ENCODE results near the gene CITED4.
A peak's percentile ranks its signal among the peaks of the same experiment; 100 is the strongest.

Gene CITED4

DNA sequence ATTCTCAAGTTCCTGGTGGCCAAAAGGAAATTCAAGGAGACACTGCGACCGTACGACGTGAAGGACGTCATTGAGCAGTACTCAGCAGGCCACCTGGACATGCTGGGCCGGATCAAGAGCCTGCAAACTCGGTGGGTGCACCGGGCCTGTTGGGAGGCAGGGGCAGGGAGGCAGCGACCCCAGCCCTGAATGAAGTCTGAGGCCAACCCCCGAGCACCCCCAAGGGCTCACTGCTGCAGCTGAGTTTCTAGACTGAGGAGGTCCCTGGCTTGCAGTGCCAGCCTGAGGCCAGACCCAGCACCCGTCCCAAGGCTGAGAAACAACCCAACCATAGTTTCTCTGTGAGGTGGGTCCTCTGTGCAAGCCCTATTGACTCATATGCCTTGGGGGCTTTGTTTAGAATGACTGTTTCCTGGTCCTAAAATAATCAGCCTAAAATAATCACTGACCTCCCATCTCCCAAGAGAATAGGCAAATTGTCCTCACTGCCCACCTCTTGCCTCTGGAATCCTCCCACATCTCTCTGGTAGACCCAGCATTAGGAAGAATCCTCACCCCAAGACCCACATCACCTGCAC, 27.1 kb downstream of the CITED4 start:
- DNase-seq (ENCODE audit: low read depth in 2 of 2) = no peak

DNA sequence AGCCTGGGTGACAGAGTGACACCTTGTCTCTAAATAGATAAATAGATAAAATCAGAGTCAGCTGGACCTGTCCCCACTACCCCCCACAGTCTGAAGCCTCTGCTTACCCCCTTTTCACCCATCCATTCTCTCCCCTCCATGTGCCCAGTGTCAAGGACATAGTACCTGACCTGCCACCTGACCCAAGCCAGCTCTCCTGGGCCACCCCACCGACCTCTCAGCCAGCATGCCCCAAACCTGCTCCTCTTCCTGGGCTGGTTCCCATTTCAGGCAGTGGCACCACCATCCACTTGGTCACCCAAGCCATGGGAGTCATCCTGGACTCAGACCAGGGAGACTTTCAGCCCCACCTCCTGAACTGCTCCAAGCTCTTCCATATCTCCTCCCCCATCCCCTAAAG, 28.2 kb downstream of the CITED4 start:
- no peak for DNase-seq (ENCODE audit: low read depth in 2 of 2)

DNA sequence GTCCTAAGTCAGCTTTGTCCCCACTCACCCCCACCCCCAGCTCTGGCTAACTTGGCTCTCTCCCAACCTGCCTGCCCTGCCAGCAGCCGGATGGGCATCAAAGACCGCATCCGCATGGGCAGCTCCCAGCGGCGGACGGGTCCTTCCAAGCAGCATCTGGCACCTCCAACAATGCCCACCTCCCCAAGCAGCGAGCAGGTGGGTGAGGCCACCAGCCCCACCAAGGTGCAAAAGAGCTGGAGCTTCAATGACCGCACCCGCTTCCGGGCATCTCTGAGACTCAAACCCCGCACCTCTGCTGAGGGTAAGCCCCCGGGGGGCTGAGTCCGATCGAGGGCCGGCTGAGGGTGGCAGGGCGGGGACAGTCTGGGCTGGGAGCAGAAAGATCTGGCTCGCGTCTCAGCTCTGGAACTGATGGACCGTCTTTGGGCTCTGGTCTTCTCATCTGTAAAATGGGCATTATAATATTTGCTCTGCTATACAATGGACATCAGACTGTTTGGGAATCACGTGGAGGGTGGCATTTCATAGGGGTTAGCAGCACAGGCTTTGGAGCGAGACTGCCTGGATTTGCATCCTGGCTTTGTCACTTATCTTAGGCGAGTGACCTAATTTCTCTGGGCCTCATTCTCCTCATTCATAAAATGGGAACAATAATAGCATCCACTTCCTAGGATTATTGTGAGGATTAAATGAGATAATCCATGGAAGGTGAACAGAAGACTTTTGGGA, 31.0 kb downstream of the CITED4 start:
- no peak for DNase-seq (ENCODE audit: low read depth in 2 of 2)

DNA sequence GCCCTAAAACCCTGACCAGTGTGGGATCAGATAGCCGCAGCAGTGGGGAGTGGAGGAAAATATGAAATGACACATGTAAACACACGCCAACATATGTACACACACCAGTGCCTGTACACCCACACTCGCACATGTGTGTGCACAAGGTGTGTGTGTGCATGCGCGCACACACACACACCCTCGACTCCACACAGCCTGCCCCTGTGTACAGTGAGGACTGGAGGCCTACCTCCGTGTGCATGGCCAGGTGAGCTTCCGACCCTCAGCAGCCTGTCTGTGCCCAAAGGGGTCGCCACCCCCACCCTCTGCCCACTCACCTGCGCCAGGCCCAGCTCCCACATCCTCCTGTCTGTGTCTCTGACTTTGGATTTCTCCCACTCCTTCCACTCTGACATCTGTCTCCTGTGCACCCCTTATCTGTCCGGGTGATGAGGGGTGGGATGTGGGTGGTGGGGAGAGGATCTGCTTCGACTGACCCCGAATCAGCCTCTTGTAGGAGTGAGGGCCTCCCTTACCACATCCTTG, 31.7 kb downstream of the CITED4 start:
- no peak for DNase-seq (ENCODE audit: low read depth in 2 of 2)

DNA sequence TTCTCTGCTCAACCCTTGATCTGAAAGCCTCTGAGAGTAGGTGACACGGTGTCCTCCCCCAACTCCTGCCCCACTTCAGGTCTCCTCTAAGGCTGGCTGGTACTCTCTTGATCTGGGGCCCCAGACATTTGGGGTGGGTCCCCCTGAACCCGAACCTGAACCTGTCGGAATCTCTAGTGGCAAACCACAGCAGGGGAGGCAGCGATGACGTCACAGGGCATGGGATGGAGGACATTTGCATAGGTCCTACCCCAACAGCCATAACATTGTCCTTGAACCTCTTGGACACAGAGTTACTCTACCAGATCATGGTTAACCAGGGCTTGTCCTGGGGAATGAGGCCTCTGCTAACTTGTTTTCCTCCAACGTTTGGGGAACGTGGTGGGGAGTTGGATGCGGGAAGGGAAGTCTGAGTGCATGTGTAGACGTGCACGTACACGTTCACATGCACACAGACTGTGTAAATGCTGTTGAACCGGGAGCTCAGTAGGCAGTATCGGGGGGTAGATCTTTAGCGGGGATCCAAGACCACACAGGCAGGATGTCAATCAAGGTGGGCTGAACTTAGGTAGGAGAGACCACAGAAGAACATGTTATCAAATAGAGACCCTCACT, 32.4 kb downstream of the CITED4 start:
- no peak for DNase-seq (ENCODE audit: low read depth in 2 of 2)

DNA sequence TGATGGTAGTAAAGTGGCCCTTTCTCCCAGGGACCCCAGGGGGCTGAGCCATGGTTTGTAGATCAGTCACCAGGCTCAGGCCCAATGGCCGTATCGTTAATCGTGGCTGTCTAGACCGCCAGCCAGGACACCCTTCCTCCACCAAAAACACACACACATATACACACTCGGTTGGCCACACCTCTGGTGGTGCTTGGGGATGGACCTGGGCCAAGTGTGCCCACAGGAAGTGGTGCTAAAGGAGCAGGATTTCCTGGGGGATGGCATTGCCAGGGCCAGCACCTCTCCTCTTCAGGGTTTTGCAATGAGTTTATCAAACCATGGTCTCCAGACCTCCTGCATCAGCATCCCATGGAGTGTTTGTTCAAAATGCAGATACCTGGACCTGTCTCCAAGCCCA, 36.2 kb downstream of the CITED4 start:
- DNase-seq (ENCODE audit: low read depth in 2 of 2) = no peak

DNA sequence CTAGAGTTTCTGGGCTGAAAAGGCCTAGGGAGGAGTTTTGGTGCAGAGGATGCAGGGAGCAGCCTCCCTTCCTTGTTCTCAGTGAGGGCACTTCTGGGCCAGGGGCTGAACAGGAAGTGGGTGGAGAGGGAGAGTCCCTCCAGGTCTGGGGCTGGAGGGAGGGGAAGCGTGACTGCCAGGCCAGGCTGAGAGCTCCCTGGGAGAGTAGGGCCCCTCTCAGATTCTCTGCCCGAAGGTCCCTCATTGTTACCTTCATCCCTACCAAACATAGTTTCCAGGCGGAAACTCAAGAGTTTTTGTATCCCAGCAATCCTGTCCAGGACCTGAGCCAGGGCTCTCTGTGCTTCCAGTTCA, 36.8 kb downstream of the CITED4 start:
- no peak for DNase-seq (ENCODE audit: low read depth in 2 of 2)

DNA sequence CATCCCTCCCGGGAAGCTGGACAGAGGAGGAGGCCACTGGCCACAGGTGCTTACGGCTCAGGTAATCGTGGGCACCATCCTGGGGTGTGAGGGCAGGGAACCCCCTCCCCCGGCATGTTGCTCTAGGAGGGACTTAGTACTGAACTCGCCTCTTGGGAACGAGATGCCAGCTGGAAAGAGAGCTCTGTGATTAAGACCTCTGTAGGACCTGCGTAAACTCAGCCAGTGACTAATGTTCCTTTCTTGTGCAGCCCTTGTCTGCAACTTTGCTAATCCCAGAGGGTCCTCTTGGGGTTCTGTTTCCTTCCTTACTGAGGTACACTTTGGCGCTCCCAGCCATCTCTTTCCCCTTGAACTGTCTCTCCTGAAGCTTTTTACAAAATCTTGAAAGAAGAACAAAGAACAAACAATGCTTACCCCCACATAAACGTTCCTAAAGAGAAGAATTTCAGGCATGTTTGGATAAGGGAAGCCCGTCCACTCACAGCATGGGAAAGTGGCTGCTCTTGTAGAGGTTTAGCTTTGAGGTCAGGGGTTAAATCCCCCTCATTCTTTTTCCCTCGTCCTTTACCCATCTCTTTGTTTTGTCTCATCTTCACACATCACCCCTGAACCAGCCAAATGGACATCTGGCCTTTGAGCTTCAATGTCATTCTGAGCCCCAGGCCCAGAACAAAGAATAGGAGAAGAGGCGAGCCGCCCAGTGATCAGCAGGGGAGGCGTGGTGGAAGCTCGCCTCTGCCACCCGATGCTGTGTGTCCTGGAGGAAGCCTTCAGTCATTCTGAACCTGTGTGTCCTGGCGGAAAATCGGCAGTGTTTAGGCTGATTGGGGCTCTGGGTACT, 37.4 kb downstream of the CITED4 start:
- DNase-seq (ENCODE audit: low read depth in 2 of 2) = no peak

DNA sequence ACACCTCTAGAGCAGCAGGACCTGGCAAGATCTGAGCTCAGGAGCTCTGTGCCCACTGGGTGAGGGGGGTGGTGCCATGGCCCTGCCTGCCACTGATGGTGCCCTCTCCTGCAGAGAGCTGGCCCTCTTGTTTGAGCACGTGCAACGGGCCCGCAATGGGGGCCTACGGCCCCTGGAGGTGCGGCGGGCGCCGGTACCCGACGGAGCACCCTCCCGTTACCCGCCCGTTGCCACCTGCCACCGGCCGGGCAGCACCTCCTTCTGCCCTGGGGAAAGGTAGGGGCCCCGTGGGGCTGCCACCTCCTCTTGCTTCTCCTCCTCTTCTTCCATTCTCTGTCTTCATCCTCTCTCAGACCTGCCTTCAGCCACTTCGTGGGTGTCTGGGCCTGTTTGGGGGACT, 38.2 kb downstream of the CITED4 start:
- DNase-seq (ENCODE audit: low read depth in 2 of 2) = no peak

DNA sequence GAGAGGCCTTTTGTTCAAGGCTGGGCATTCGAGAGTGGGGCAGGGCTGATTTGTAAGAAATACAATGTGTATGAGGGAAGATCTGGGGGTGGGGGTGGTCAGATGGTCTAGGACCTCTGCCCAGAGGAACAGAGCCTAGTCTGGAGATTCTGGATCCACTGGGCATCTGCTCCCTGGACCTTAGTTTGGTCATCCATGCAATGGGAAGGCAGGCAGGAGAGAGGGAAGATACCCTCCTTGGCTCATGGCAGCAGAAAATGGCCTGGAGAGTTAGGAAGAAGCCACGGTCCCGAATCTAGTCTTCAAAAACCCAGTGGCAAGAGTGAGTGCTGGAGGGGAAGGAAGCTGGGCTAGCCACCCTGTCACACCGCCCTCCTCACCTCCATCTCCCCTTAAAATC, 38.8 kb downstream of the CITED4 start:
- no peak for DNase-seq (ENCODE audit: low read depth in 2 of 2)

DNA sequence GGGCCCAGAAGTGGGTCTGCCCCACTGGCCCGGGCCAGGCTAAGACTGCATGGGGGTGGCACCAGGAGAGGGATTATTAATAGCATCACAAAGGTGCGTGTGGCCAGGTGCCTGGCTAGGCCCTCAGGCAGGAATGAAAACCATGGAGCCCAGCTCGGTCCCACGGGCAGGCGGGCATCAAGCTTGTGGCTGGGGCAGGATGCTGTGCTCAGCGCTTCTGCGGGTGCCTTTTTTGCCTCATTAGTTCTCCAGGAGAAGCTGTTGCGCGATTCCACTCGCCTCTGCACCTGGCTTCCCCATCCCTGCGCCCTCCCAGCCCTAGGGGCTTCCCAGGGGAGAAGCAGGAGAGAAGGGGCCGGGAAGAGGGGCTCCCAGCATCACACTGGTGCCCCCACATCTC, 39.3 kb downstream of the CITED4 start:
- no peak for DNase-seq (ENCODE audit: low read depth in 2 of 2)

DNA sequence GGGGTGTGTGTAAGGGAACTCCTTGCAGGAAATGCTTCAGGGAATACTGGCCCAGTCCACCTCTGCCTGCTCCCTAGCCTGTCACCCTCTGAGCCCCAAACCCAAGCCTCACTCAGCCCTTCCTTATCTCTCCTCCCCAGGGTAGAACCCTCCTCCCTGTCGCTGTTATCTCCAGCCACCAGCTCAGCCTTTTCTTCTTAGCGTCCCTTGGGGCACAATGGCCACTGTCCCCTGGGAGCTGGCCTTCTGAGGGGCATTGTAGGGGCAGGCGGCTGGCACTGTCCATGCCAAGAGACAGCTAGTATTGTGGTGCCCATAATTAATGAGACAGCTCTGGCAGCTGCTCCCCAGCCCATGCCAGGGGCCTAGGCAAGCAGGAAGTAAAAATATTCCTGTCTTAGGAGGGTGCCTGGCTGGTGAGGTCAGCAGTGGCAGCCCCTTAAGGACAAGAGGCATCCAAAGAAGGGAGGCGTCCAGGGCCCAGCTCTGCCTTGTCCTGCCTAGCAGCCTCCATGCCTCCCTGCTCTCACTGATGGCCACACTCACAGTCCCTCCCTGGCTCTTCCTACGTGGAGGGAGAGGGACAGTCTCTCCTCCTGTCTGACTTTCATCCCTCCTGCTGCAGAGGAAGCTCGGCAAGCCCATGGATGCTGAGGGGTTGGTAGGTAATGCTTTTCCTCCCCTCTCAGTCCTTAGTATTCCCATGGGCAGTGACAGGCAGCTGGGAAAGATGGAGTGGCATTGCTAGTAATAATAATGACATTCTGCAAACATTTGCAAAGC, 41.1 kb downstream of the CITED4 start:
- DNase-seq (ENCODE audit: low read depth in 2 of 2) = no peak

DNA sequence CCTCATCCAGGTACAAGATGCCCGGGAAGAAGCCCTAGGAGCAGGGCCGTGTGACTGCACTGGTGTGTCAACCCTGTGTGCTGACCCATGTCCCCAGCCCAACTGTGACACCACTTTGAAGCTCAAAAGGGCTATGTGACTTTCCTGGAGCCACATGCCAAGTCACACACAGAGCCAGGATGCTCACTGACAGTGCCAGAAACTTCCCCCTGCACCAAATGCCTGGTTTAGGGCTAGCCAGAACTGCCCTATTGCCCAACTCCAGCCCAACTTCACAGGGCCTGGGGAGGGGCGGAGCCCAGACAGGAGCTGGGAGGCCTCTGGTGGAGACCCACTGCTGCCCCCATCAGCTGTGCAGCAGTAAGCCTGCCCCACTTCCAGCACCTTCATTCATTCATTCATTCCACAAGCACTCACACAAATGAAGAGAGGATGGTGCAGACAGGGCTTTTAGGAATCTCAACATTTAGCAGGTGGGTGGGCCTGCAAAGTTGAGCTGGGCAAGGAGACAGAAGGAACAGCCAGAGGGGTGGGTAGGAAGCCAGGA, 41.8 kb downstream of the CITED4 start:
- no peak for DNase-seq (ENCODE audit: low read depth in 2 of 2)

DNA sequence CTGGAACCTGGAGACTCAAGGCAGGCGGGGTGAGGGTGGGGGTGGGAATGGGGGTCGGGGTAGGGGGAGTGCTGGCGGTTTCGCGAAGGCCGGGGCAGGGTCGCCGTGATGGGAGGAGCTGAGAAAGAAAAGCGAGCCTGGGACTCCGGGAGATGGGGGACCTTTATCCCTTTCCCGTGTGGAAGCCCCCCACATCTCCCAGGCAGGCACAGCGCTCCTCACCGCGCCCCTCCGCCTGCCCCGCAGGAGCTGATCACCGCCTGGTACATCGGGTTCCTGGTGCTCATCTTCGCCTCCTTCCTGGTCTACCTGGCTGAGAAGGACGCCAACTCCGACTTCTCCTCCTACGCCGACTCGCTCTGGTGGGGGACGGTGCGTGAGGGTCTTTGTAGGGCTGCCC, 43.1 kb downstream of the CITED4 start:
- no peak for DNase-seq (ENCODE audit: low read depth in 2 of 2)

DNA sequence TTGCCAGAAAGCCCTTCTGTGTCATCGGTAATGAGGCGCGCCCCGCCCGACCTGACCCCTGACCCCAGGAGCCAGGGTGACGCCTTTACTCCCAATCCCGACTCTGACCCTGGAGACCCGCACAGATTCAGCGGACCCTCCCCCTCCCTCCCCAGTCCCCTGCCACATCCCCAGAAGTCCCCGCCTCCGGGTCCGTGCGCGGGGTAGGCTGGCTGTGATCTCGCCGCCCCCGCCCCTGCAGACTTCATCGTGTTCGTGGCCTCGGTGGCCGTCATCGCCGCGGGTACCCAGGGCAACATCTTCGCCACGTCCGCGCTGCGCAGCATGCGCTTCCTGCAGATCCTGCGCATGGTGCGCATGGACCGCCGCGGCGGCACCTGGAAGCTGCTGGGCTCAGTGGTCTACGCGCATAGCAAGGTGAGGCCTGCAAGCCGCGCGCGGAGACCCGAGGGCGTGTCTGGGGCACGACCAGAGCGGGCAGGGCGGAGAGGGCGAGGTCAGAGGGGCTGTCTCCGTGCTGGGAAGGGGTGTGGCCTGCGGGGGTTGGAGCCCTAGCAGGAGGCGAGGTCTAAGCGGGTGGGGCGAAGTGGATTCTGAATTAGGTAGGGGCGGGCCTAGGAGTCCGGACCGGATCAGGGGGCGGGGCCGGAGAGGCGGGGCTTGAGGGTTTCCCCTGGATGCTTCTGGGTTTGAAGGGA, 43.8 kb downstream of the CITED4 start:
- DNase-seq (ENCODE audit: low read depth in 2 of 2) = peak; percentile 75 to 83

DNA sequence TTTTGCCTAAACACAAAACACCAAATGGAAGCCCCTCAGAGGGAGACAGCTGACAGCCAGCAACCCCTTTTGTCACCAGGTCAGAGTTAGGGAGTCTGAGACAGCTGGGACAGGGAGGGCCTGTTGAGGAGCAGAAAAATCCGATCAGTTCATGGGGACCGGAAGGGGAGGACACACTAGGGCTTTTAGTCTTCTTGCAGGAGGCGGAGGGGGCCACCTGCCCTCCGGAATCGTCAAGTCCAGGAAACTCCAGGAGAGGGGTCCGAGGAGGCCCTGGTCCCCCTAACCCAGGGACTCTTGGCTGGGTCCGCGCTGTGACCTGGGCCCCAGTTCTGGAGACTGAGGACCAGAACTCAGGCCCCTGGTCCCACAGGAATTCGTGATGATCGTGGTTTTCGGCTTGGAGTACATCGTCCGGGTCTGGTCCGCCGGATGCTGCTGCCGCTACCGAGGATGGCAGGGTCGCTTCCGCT, 44.3 kb downstream of the CITED4 start:
- no peak for DNase-seq (ENCODE audit: low read depth in 2 of 2)

DNA sequence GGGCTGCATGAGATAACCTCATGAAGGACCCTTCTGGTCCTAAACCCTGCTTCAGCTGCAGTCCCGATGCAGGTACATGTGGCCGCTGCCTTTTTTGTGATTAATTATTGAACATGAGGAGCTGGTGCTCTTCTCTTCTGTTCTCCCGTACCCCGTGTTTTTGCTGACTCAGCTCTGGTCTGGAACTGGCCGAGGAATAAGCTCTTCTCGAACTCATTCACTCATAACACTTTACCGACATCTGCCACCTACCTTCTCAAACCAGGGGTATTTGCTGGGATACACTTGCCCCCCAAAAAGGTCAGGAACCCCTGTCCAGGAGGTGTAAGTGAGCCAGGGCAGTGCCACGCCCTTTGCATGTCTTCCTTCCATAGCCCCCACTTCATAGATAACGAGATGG, 46.7 kb downstream of the CITED4 start:
- DNase-seq (ENCODE audit: low read depth in 2 of 2) = no peak
